Muscle of arm (tissue), 14 donors: ENCODE results near the gene VTCN1. TPM values are rescaled to one million over a fixed set of nuclear protein-coding genes. Genes with fewer than 3 reads are reported as not detected.
"Not testable (repeated sequence)": the region's sequence is repeated elsewhere in the genome, so short reads cannot be mapped to it uniquely, and the experiment has no call there.

Experiments used
- DNase-seq: peaks from one replicate; pipeline ENCODE4 v3.0.0-alpha.2; 2013
- long read RNA-seq, 11 donors: transcript quantifications; one replicate each; lab custom pipeline, GENCODE V29; 2026
- polyA plus RNA-seq, 12 donors: library from polyadenylated mRNA; unstranded; fragments of 120-200 nt; gene quantifications; one replicate each; pipeline ENCODE4 v1.2.1, GENCODE V29; 2013; ENCODE audit not compliant: insufficient read length in 12 of 12

The VTCN1 gene, protein sequence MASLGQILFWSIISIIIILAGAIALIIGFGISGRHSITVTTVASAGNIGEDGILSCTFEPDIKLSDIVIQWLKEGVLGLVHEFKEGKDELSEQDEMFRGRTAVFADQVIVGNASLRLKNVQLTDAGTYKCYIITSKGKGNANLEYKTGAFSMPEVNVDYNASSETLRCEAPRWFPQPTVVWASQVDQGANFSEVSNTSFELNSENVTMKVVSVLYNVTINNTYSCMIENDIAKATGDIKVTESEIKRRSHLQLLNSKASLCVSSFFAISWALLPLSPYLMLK
- 1 to 10 TPM in 1 of 12 donors, under 1 TPM in 8, not detected in 3; 0.11 to 1.9 (median 0.23) TPM for polyA plus RNA-seq
- long read RNA-seq, donor 1, result 0 reads
- long read RNA-seq, donor 2, result 0 reads
- long read RNA-seq, donor 3, result 0 reads
- long read RNA-seq, donor 4, result 0 reads
- long read RNA-seq, donor 5, result 0 reads
- long read RNA-seq, donor 6, result 0 reads
- long read RNA-seq, donor 7, result 0 reads
- long read RNA-seq, donor 8, result 0 reads
- long read RNA-seq, donor 9, result 0 reads
- long read RNA-seq, donor 10, result 0 reads
- long read RNA-seq, donor 11, result 0 reads

DNA sequence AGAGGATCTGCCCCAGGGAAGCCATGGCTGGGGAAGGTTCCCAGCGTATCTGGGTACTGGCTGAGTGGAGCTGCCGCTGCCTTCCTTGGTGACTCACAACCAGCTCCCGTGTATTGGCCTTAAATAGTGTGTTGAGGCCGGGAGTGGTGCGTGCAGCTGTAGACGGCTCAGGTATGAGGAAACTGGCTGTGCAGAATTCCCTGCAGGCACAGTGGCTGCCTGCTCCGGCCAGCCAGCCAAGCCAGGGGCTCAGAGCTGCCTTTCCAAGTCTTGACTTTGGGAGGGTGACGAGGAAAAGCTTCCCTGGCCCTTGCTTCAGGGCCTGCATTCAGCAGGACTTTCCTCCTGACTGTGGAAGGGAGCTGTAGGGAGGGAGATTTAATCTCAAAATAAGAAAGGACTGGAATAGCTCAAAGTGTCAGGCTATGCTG lies at the start of gene VTCN1:
Gene VTCN1, minus strand, starts transcription at position 97 of the 431 bp plus-strand sequence. Its CDS starts 72 bp downstream, at position 25.
- DNase-seq, result no peak

DNA sequence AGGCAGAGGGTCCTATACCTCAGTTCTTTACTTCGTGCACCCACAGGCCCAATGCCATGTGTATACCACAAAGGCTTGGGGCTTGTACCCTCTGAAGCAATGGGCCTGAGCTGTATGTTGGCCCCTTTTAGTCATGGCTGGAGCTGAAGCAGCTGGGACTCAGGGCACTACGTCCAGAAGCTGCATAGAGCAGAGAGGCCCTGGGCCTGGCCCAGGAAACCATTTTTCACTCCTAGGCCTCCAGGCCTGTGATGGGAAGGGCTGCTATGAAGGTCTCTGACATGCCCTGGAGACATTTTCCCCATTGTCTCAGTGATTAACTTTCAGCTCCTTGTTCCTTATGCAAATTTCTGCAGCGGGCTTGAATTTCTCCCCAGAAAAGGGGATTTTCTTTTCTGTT lies 48.1 kb upstream of the VTCN1 start:
- no peak for DNase-seq

DNA sequence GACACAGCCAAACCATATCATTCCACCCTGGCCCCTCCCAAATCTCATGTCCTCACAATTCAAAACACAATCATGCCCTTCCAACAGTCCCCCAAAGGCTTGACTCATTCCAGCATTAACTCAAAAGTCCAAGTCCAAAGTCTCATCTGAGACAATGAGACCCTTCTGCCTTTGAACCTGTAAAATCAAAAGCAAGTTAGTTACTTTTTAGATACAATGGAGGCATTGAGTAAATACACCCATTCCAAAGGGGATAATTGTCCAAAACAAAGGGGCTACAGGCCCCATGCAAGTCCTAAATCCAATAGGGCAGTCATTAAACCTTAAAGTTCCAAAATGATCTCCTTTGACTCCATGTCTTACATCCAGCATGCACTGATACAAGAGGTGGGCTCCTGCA lies 47.3 kb upstream of the VTCN1 start:
- not testable (repeated sequence) for DNase-seq

DNA sequence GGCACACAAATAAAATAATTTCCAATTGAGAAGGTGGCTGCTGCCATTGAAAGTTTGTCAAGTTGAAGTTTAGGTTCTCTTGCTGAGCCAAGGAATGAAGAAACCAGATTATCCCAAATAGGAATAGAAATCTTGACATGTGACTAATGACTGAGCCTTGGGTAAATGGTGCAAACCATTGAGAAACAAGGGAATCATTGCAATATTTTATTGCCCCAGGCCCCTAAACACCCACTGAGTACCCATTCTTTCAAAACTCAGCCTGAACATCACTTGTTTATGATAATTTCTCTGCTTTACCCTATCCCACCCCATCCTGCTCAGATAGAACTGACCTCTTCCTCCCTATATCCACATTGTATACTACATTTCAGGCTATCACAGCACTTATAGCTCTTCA lies 46.6 kb upstream of the VTCN1 start:
- DNase-seq, result no peak

DNA sequence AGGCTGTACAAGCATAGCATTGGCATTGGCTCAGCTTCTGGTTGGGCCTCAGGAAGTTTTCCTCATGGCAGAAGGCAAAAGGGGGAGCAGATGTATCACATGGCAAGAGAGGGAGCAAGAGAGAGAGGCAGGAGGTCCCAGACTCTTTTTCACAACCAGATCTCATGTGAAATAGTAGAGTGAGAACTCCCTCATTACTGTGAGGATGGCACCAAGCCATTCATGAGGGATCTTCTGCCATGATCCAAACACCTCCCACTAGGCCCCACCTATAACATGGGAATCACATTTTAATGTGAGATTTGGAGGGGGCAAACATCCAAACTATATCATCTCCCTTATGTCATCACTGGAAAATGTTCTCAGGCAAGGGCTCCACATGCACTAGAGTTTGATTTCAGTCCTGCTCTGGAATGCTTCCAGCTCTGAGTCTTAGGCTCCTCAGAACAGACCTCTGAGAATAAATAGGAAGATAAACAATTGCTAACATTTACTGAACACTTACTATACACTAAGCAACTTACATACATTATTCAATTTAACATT lies 39.4 kb upstream of the VTCN1 start:
- DNase-seq, result no peak

DNA sequence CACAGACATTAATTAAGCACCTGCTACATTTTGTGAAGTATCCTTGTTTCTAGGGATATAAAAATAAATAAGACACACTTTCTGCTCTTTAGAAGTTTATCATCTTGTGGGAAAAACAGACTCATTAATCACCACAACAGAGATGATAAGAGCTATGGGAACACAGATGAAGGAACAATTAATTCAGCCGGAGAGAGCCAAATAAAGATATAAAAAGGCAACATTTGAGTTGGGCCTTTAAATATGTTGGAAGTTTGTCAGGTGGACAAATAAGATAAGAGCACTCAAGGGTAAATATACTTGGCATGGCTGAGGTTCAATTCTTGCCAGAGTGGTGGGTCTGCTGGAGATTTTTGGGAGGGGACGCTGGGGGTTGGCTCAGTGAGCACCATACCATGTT lies 34.2 kb upstream of the VTCN1 start:
- no peak for DNase-seq

DNA sequence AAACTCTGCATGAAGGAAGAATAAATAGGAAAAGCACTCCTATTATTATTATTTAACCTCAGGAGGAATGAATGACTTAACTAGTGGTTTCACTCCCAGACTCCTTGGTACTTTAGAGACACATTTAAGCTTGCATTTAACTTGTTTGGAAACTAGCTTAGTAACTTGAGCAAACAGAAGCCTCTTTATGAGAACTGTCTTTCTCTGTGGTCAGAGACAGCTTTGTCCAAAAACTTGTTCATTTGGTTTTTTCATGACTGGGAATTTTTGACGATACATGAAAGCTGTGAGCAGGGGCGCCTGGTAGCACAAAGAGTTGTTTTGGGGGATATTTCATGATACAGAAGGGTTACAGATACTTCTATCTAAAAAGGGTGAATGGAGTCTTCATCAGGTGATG lies 33.6 kb upstream of the VTCN1 start:
- no peak for DNase-seq

DNA sequence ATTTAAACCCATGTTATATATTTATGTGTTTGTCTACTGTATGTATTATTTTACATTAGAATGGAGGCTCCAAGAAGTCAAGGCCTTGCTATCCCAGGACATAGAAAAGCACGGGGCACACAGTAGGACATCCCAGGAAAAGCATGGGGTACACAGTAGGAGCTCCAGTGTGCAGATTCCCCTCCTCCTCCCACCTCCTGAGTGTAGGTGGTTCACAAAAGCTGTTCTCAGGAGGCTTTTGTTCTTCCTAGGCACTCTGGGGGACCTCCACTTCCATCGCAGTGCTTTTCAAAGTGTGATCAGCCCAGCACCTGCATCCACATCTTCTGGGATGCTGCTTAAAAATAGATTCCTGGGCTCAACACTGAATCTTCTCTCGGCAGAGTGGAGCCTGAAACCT lies 30.8 kb upstream of the VTCN1 start:
- DNase-seq, result no peak

DNA sequence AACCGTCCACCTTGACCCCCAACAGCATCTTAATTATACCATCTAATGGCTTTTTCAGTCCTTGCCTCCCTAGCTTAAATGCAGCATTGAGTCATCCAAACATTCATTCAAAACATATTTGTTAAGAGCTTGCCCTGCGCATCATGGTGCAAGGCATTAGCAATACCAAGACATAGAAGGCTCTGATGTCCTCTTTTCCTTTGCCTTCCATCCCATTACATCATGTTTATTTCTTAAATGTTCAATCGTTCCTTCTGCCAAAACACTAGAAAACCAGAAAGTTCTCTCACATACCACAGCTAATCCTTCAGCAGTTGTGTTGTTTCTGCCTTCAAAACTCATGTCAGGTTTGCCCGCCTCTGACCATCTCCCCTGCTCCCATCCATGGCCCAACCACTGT lies 29.8 kb upstream of the VTCN1 start:
- DNase-seq, result no peak

DNA sequence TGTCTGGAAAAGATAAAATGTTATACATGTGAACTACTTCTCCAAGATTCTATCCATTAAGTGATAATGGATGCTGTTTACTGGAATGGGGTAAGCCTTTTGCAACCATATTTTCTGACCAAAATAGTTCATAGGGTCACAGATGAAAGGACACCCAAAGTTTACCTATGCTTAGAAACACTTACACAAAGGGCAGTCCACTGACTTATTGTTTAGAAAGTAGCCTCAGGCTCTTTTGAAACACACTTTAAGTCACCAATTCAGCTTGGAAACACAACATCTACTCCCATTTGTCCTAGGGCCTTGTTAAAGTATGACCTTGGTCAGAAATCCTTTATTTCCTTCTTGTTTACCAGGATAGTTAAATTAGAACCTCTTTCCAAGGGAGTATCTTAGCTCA lies 28.7 kb upstream of the VTCN1 start:
- DNase-seq, result no peak

DNA sequence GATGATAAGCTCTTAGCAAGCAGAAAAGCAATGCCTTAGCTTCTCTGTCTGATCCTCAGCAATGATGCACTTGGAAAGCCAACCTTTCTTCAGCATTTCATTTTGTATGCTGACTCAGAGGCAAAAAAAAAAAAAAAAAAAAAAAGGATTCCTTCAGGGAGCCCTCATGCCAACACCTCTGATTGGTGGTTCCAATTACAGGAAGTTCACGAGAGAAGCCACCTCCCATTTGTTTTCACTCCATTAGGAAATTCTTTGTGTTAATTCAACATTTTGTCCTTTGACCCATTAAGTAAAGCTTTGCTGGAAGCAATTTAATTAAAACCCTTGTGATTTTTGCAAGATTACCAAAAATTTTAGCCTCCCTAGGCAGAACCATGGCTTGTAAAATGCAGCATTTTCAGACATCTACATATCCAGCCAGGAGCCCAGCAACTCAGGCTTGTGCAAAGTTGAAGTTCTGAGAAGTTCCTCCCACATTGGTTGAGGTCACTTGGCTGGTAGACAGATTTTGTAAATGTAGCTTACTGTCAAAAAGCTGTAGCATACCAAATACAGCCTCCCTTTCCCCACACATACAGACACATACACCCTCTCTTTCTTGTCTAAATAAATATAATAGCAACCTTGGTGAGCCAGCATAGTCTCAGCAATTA lies 27.1 kb upstream of the VTCN1 start:
- no peak for DNase-seq

DNA sequence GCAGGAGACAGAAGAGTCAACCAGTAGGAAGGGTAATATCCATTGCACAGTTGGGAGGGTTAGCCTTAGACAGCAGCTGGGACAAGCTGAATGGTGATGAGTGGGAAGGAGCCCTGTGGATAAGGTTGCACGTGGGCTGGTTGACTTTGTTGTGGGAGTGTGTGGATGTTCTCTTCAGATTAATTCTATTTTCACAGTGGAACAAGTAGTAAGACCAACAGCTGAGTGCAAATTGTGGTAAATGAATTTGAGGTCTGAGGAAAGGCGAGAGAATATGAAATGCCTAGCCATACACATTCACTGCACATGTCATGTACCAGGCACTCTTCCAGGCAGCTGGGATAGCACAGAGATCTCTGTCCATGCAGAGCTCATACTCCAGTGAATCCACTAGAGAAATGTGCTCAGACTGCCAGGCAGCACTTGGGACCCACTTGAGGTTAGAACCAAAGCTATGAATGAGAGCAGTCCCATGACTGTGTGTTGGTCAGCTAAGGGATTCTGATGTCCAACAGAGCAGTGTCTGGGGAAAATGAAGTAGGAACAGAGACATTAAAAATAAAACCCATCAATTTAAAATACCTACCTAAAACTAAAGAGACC lies 25.2 kb upstream of the VTCN1 start:
- no peak for DNase-seq

DNA sequence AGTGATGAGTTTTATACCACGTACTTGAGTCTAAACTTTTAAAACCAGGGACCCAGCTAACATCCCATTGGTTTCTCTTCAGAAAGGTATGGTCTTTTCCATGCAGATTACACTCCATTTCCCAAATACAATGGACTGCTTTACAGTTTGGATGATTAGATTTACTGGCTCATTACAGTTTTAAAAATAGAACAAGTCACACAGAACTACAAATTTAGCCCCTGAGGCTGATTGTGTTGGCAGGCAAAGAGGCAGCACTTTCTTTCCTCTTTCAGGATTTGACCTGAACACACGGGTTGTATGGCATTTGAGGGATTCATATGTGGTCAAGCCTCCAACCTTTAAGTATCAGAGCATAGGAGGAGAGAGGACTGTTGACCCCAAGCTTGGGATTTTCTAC lies 21.8 kb upstream of the VTCN1 start:
- no peak for DNase-seq

DNA sequence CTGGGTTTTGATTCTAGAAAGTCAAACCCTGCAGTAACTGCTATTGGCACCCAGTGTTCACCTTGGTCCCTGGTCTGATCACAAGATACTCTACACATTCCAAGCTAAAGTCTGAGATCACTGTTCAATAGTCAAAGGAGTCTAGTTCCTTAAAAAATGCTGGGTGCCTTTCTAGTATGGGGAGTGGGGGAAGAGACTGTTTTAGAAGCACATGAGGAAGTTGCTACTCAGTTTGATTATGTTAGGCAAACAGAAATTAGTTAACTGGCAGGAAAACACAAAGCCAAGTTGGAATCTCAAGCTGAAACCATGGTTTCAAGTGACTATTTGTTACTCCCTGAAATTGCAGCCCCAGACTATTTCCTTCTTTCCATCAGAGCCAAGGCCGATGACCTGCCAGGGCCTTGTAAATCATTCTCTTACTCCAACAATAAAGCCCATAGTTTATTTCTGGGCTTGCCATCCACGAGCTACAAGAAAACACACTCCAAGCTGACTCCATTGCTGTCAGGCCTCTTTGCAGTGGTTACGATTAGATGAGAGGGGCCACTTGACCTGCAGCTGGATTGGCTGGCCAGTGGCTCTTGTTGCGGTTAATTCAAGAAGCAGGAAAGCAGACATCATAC lies 21.1 kb upstream of the VTCN1 start:
- no peak for DNase-seq

DNA sequence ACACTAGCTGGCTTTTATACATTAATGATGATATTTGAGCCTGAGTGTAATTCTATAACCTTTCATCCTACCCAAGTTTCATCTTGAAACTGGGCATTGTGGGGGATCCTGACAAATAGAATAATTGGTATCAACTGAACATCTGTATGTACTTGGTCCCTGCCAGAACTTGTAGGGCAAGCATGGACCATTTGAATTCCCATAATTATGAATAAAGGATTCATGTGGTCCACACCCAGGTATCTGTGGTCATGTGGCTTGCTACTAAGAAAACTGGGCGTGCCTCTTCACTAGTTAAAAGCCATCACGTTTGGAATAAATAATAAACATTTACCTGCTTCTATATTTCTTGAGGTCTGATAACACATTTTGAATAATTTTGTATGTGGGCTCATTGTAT lies 20.6 kb upstream of the VTCN1 start:
- DNase-seq, result no peak

DNA sequence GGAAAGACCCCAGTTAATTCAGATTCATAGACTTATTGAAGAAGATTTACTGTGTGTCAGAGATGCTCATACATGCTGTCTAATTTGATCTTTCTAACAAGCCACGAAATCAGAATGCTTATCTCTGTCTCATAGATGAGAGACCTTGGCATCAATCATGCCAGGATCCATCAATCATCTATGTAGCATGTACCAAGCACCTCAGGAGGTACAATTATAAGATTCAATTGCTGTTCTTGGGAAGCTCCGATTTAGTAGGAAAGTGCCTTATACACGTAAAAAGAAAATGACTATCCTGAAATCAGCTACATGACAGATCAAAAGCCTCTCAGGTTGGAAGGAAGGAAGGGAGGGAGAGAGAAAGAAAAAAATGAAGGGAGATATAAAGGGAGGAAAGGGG lies 18.5 kb upstream of the VTCN1 start:
- DNase-seq, result no peak

DNA sequence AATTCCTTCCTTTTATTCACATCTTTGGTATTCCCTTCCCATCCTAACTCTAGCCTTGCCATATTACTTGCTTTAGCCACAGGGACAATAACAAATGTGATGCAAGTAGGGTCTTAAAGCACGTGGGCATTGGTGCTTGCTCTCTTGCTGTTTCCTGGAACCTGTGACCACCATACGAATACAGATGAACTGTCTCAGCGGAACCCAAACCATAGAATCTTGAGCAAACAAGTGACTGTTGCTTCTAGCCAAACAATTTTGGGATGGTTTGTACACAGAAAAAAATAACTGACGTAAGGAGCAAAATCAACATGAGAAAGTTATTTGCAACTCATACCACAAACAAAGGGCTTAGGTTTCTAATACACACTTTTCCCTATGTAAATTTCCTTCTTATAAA lies 15.2 kb upstream of the VTCN1 start:
- no peak for DNase-seq

DNA sequence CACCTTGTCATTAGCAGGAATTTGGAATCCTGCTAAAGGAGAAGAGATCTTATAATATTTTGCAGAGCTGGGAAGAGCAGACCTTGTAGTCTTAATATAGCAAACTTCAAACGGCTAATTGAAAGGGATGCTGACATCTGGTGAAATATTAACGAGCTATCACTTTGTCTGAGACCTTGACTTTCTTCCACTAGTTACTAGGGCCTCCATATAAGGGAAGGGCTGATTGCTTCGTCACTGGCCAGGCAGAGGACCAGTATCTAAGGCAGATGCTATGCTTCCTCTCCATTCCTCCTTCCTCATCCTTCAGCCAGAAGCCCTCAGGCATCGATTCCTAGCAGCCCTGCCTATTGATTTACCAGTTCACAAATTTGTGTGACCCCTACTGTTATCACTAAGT lies 6.0 kb upstream of the VTCN1 start:
- DNase-seq, result no peak

DNA sequence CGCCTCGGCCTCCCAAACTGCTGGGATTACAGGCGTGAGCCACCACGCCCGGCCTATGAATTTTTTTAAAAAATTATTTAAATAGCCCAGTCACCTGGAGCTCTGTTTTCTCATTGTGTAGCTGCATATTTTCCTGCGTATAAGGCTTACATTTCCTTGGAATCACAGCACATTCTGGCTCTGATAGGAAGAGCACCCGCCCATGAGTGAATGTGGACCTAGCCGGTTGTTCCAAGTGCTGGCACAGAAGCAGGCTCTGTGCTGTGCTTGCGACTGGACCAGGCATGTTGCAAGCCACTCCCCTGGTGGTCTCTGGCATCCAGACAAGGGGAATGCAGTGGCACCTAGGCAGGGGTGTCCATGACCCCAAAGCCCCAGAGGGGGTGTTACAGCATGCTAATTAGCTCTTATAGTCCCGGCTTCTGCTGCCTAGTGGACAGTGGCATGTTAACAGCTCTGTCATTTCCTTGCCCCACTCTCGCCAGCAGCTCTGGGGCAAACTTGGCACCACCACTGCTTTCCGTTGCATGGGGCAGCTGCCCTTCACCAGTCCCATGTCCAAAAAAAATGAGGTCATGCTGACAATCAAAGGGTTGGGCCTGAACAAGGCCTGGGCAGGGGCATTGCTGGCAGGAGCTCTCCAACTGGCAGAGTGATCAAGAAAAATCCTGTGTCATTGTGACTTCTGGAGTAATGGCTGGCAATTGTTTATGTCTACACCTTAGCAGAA lies 5.2 kb upstream of the VTCN1 start:
- DNase-seq, result no peak

DNA sequence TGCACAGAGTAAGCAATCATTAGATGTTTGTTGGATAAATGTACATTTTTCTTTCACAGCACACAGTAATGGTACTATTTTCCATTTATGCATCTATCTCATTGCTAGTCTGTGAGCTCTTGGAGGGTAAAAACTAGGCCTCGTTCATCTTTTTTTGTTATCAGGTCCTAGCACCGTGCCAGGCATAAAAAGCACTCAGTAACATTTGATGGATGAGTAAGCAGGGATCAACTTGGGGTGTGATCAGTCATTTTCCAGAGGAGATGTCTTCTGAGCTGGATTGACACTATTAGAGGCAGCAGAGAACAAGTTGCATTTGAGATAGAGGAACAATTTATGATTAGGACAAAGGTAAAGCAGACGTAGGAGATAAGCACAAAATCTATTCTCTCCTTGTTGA lies 4.3 kb upstream of the VTCN1 start:
- no peak for DNase-seq

DNA sequence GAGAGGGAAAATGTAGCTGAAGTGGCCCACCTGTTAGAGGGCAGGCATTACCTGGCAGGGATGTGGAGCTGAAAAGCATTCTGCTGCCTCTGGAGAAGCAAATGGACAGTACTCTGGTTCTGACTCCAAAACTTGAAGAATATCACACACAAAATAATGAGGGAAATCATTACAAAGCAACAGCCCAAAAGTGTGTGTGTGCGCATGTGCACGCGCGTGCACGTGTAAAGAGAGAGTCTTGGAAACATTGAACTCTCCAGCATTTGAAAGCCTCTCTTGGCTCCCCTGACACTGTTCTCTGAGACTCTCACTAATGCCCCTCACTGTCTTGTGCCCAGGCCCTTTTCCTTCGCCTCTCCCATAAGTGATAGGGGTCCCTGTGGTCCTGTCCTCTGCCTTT lies 2.3 kb upstream of the VTCN1 start:
- DNase-seq, result no peak
